H9 (cell line): ENCODE results near the gene THAP11. TPM values are rescaled to one million over a fixed set of nuclear protein-coding genes. Genes with fewer than 3 reads are reported as not detected.

Source experiments
- DNase-seq: peaks from one replicate; pipeline ENCODE4 v3.0.0-alpha.2; 2017
- H2AFZ ChIP-seq: one replicate; pipeline ENCODE4 v1.6.1; 2013; ENCODE audit warnings: mild to moderate bottlenecking, low read length, control low read depth, moderate library complexity
- H2AK5ac ChIP-seq: 2 replicates; pipeline ENCODE4 v1.6.1; 2013; ENCODE audit warnings: low read length, control low read depth, mixed read lengths; ENCODE audit not compliant: insufficient read length
- H2BK120ac ChIP-seq: one replicate; pipeline ENCODE4 v1.6.1; 2013; ENCODE audit warnings: low read depth, mild to moderate bottlenecking, low read length, control low read depth, inconsistent platforms; ENCODE audit not compliant: poor library complexity, severe bottlenecking
- H2BK12ac ChIP-seq: 2 replicates; pipeline ENCODE4 v1.6.1; 2013; ENCODE audit warnings: low read length, control low read depth, mixed read lengths, low read depth; ENCODE audit not compliant: insufficient read length
- H2BK15ac ChIP-seq: 2 replicates; pipeline ENCODE4 v1.6.1; 2013; ENCODE audit warnings: low read depth, low read length, control low read depth
- H2BK20ac ChIP-seq: one replicate; pipeline ENCODE4 v1.6.1; 2013; ENCODE audit warnings: low read depth, mild to moderate bottlenecking, low read length, control low read depth, inconsistent platforms; ENCODE audit not compliant: poor library complexity, severe bottlenecking
- H2BK5ac ChIP-seq: 2 replicates; pipeline ENCODE4 v1.6.1; 2013; ENCODE audit warnings: low read length, control low read depth, mixed read lengths; ENCODE audit not compliant: insufficient read length
- H3K14ac ChIP-seq: 2 replicates; pipeline ENCODE4 v1.6.1; 2013; ENCODE audit warnings: low read length, control low read depth; ENCODE audit not compliant: insufficient read depth
- H3K18ac ChIP-seq: 2 replicates; pipeline ENCODE4 v1.6.1; 2013; ENCODE audit warnings: low read depth, mild to moderate bottlenecking, mixed read lengths, low read length, control low read depth; ENCODE audit not compliant: insufficient read length
- H3K23ac ChIP-seq: 2 replicates; pipeline ENCODE4 v1.6.1; 2013; ENCODE audit warnings: low read length, control low read depth, mixed read lengths, low read depth; ENCODE audit not compliant: insufficient read length
- H3K23me2 ChIP-seq: 2 replicates; pipeline ENCODE4 v1.6.1; 2013; ENCODE audit warnings: low read depth, mild to moderate bottlenecking, mixed read lengths, low read length, control low read depth; ENCODE audit not compliant: insufficient read length, poor library complexity, severe bottlenecking
- H3K27ac ChIP-seq: 2 replicates; pipeline ENCODE4 v1.5.1; 2013; ENCODE audit warnings: low read length, control low read depth, mixed read lengths, low read depth; ENCODE audit not compliant: insufficient read length
- H3K27me3 ChIP-seq: 2 replicates; pipeline ENCODE4 v1.6.1; 2013; ENCODE audit warnings: low read length, control low read depth, inconsistent platforms; ENCODE audit not compliant: insufficient read depth
- H3K4ac ChIP-seq: 2 replicates; pipeline ENCODE4 v1.6.1; 2013; ENCODE audit warnings: low read depth, mild to moderate bottlenecking, control low read depth, inconsistent platforms, low read length, moderate library complexity
- H3K4me1 ChIP-seq: 2 replicates; pipeline ENCODE4 v1.6.1; 2013; ENCODE audit warnings: low read length, control low read depth, inconsistent platforms; ENCODE audit not compliant: insufficient read depth
- H3K4me2 ChIP-seq: 2 replicates; pipeline ENCODE4 v1.6.1; 2013; ENCODE audit warnings: low read length, control low read depth, mixed read lengths; ENCODE audit not compliant: insufficient read length, insufficient read depth
- H3K56ac ChIP-seq: 2 replicates; pipeline ENCODE4 v1.6.1; 2013; ENCODE audit warnings: low read depth, mild to moderate bottlenecking, mixed read lengths, low read length, control low read depth; ENCODE audit not compliant: insufficient read length
- H3K79me1 ChIP-seq: 2 replicates; pipeline ENCODE4 v1.6.1; 2013; ENCODE audit warnings: low read depth, mild to moderate bottlenecking, moderate library complexity, low read length, control low read depth, inconsistent platforms; ENCODE audit not compliant: insufficient read depth, poor library complexity, severe bottlenecking
- H3K79me2 ChIP-seq: 2 replicates; pipeline ENCODE4 v1.6.1; 2013; ENCODE audit warnings: low read length, control low read depth, inconsistent platforms; ENCODE audit not compliant: insufficient read depth
- H3K9ac ChIP-seq: 2 replicates; pipeline ENCODE4 v1.6.1; 2013; ENCODE audit warnings: low read length, control low read depth, mixed read lengths; ENCODE audit not compliant: insufficient read length; ENCODE audit errors: extremely low read depth
- H3K9me3 ChIP-seq: one replicate; pipeline ENCODE4 v1.6.1; 2013; ENCODE audit warnings: low read depth, low read length, inconsistent platforms; ENCODE audit not compliant: control insufficient read depth
- H3T11ph ChIP-seq: one replicate; pipeline ENCODE4 v1.6.1; 2013; ENCODE audit warnings: mild to moderate bottlenecking, low read length, control low read depth, inconsistent platforms
- H4K20me1 ChIP-seq: one replicate; pipeline ENCODE4 v1.6.1; 2013; ENCODE audit not compliant: control insufficient read depth, insufficient read length, insufficient read depth
- H4K5ac ChIP-seq: 2 replicates; pipeline ENCODE4 v1.6.1; 2013; ENCODE audit warnings: low read depth, mild to moderate bottlenecking, mixed read lengths, low read length, control low read depth; ENCODE audit not compliant: insufficient read length
- H4K8ac ChIP-seq: replicated peaks from 2 replicates; pipeline ENCODE4 v1.6.1; 2013; ENCODE audit warnings: low read length, control low read depth, mixed read lengths, low read depth; ENCODE audit not compliant: insufficient read length
- H4K91ac ChIP-seq: 2 replicates; pipeline ENCODE4 v1.6.1; 2013; ENCODE audit warnings: low read depth, mild to moderate bottlenecking, moderate library complexity, mixed read lengths, low read length, control low read depth; ENCODE audit not compliant: insufficient read length
- H3K27ac Mint-ChIP-seq, 3 experiments: 2 replicates in 2 of 3; 3 replicates in 1 of 3; pipeline ENCODE4 v1.8.0; 2020 to 2021; ENCODE audit warnings: mixed read lengths in 3 of 3, mild to moderate bottlenecking in 1 of 3, moderate library complexity in 1 of 3
- H3K27me3 Mint-ChIP-seq: 2 replicates; pipeline ENCODE4 v1.8.0; 2021; ENCODE audit warnings: low read depth, mild to moderate bottlenecking, moderate library complexity, mixed read lengths
- H3K36me3 Mint-ChIP-seq, 3 experiments: 2 replicates in 2 of 3; 3 replicates in 1 of 3; pipeline ENCODE4 v1.8.0; 2020 to 2021; ENCODE audit warnings: low read depth in 3 of 3, mixed read lengths in 3 of 3; ENCODE audit not compliant: insufficient read depth in 1 of 3
- H3K4me1 Mint-ChIP-seq, 2 experiments: 2 replicates each; pipeline ENCODE4 v1.8.0; 2020; ENCODE audit warnings: mixed read lengths in 2 of 2
- H3K4me3 Mint-ChIP-seq, 2 experiments: 2 replicates in 1 of 2; 3 replicates in 1 of 2; pipeline ENCODE4 v1.8.0; 2020 to 2021; ENCODE audit warnings: mild to moderate bottlenecking in 2 of 2, mixed read lengths in 2 of 2, moderate library complexity in 1 of 2
- H3K9me3 Mint-ChIP-seq, 2 experiments: 2 replicates in 1 of 2; 3 replicates in 1 of 2; pipeline ENCODE4 v1.8.0; 2020; ENCODE audit warnings: mild to moderate bottlenecking in 2 of 2, mixed read lengths in 2 of 2, moderate library complexity in 1 of 2
- WGBS: extraction: QIAGEN DNeasy Blood & Tissue Kit; methylation state at CpG from one replicate; pipeline ENCODE4 v1.1.7; 2013; ENCODE audit warnings: missing lambda C conversion rate, low lambda C conversion rate, mixed read lengths; ENCODE audit not compliant: insufficient read length; ENCODE audit errors: extremely low coverage; 5-methylcytosine and 5-hydroxymethylcytosine counted together
- total RNA-seq: library from RNA; stranded (reverse); gene quantifications from 2 replicates; pipeline ENCODE4 v1.2.1, GENCODE V29; 2021
- TF ChIP-seq, protein P1 (sequence below): fragments of 200-600 bp; sonication (generic); conservative IDR thresholded peaks from 3 replicates; pipeline ENCODE4 v1.8.0; 2021; ENCODE audit warnings: antibody characterized with exemption, mild to moderate bottlenecking

The THAP11 gene
- total RNA-seq, 1 experiment from 2014 or later = 48.9 TPM

- TF ChIP-seq, protein P1, sequence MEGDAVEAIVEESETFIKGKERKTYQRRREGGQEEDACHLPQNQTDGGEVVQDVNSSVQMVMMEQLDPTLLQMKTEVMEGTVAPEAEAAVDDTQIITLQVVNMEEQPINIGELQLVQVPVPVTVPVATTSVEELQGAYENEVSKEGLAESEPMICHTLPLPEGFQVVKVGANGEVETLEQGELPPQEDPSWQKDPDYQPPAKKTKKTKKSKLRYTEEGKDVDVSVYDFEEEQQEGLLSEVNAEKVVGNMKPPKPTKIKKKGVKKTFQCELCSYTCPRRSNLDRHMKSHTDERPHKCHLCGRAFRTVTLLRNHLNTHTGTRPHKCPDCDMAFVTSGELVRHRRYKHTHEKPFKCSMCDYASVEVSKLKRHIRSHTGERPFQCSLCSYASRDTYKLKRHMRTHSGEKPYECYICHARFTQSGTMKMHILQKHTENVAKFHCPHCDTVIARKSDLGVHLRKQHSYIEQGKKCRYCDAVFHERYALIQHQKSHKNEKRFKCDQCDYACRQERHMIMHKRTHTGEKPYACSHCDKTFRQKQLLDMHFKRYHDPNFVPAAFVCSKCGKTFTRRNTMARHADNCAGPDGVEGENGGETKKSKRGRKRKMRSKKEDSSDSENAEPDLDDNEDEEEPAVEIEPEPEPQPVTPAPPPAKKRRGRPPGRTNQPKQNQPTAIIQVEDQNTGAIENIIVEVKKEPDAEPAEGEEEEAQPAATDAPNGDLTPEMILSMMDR = peak; percentile 44
- H3K9me3 Mint-ChIP-seq = no peaks in the 10 kb centered on the region
- Histone ChIP-seq H3K56ac (no peak overlapping the region), H3K9ac (peak overlapping the region; percentile 73), H2BK15ac (no peak overlapping the region), H4K20me1 (no peaks in the 10 kb centered on the region), H3K18ac (no peak overlapping the region), H2BK12ac (no peak overlapping the region), H2BK120ac (no peak overlapping the region), H2BK20ac (no peak overlapping the region), H3K14ac (peak overlapping the region; percentile 76), H3K9me3 (no peaks in the 10 kb centered on the region), H3K4ac (no peak overlapping the region), H2BK5ac (no peak overlapping the region), H3K4me1 (peaks cover 10% of the 10 kb centered on the region; the same call in 1 of the 2 replicates), H3T11ph (no peak overlapping the region), H3K4me2 (peak overlapping the region; percentile 85), H4K91ac (no peak overlapping the region), H2AFZ (no peak overlapping the region), H3K79me1 (no peaks in the 10 kb centered on the region), H3K23me2 (peaks cover 14% of the 10 kb centered on the region), H4K5ac (no peak overlapping the region), H3K27ac (no peak overlapping the region), H3K27me3 (no peaks in the 10 kb centered on the region), H2AK5ac (no peak overlapping the region), H3K23ac (no peak overlapping the region), H4K8ac (no peak overlapping the region), H3K79me2 (peaks cover 4% of the 10 kb centered on the region; the same call in 1 of the 2 replicates)
- WGBS = no CpG with 5 or more reads among the region's 67 CpGs
- H3K27me3 Mint-ChIP-seq = no peaks in the 10 kb centered on the region
- peak overlapping the region in 2 of 3 experiments; percentile 76 to 92; a peak in 3 of 7 replicates for H3K27ac Mint-ChIP-seq
- peaks cover 0 to 7% (median 4%) of the 10 kb centered on the region in 3 experiments; a peak in 4 of 7 replicates for H3K36me3 Mint-ChIP-seq
- peak overlapping the region; percentile 90 to 92 for H3K4me3 Mint-ChIP-seq
- DNase-seq = peak; percentile 68
- peaks cover 38 to 45% of the 10 kb centered on the region in 2 experiments for H3K4me1 Mint-ChIP-seq
These were observed 606 bp downstream of the THAP11 start for GRCh38 chr16:67842509-67843342.
